H1 (cell line): Measurements from ENCODE around the gene GMPR2. TPM values are rescaled to one million over a fixed set of nuclear protein-coding genes. Genes with fewer than 3 reads are reported as not detected.

Experiments used
- CTCF ChIA-PET: fragments of 300-600 bp; sonication (Branson Sonifier 250); formaldehyde crosslinking; loops from one replicate; lab custom pipeline; 2021; ENCODE audit not compliant: partially characterized antibody; lab: Charles Lee
- POLR2A ChIA-PET: fragments of 300-600 bp; sonication (Branson Sonifier 250); formaldehyde crosslinking; loops from one replicate; lab custom pipeline; 2021; ENCODE audit warnings: inconsistent platforms; ENCODE audit not compliant: partially characterized antibody; lab: Charles Lee
- DNase-seq, 2 experiments: peaks; one replicate each; pipeline versions ENCODE4 v3.0.0 to v3.0.0-alpha.2; 2010 to 2022; ENCODE audit warnings: low spot score in 2 of 2, low read depth in 1 of 2, mixed read lengths in 1 of 2
- FAIRE-seq: peaks from 2 replicates; lab custom pipeline; 2011; peaks lifted over from hg19 to GRCh38; lab: Jason Lieb, UNC
- H2AFZ ChIP-seq: 2 replicates; pipeline ENCODE4 v1.8.1; 2012; ENCODE audit warnings: low read length, inconsistent platforms
- H2AK5ac ChIP-seq: 2 replicates; pipeline ENCODE4 v1.6.1; 2013; ENCODE audit warnings: low read depth, low read length
- H2BK120ac ChIP-seq: replicated peaks from 2 replicates; pipeline ENCODE3; 2013; ENCODE audit warnings: low read depth, low read length, inconsistent platforms
- H2BK12ac ChIP-seq: 2 replicates; pipeline ENCODE4 v1.6.1; 2013; ENCODE audit warnings: low read depth, low read length
- H2BK15ac ChIP-seq: 2 replicates; pipeline ENCODE4 v1.6.1; 2013; ENCODE audit warnings: low read length
- H2BK20ac ChIP-seq: 2 replicates; pipeline ENCODE4 v1.6.1; 2013; ENCODE audit warnings: low read length
- H2BK5ac ChIP-seq: 2 replicates; pipeline ENCODE4 v1.6.1; 2013; ENCODE audit warnings: low read depth, low read length
- H3K14ac ChIP-seq: 2 replicates; pipeline ENCODE4 v1.6.1; 2013; ENCODE audit warnings: inconsistent platforms; ENCODE audit not compliant: insufficient read length
- H3K18ac ChIP-seq: 2 replicates; pipeline ENCODE4 v1.6.1; 2013; ENCODE audit warnings: low read length; ENCODE audit errors: extremely low read depth
- H3K23ac ChIP-seq: 2 replicates; pipeline ENCODE4 v1.6.1; 2013; ENCODE audit warnings: inconsistent platforms; ENCODE audit not compliant: insufficient read length
- H3K23me2 ChIP-seq: 2 replicates; pipeline ENCODE4 v1.6.1; 2013; ENCODE audit warnings: low read depth, low read length
- H3K27ac ChIP-seq: 2 replicates; pipeline ENCODE4 v1.6.1; 2011; ENCODE audit warnings: low read depth, low read length, inconsistent platforms
- H3K27me3 ChIP-seq, 4 experiments: replicated peaks in 1 of 4; 1 replicate in 1 of 4; 2 replicates in 3 of 4; pipeline versions ENCODE4 v1.6.1 to v1.8.1; 2011 to 2013; ENCODE audit warnings: low read length in 3 of 4, mild to moderate bottlenecking in 3 of 4, inconsistent platforms in 2 of 4, mixed read lengths in 2 of 4, moderate library complexity in 1 of 4; ENCODE audit not compliant: control insufficient read depth in 3 of 4, insufficient read depth in 3 of 4; ENCODE audit errors: extremely low read depth in 1 of 4
- H3K36me3 ChIP-seq, 4 experiments: 2 replicates each; pipeline versions ENCODE4 v1.6.1 to v1.8.1; 2011 to 2013; ENCODE audit warnings: mild to moderate bottlenecking in 4 of 4, low read length in 3 of 4, moderate library complexity in 2 of 4, control low read depth in 1 of 4, inconsistent platforms in 1 of 4; ENCODE audit not compliant: insufficient read depth in 4 of 4, control insufficient read depth in 2 of 4
- H3K4ac ChIP-seq: replicated peaks from 2 replicates; pipeline ENCODE3; 2013; ENCODE audit warnings: low read length, low read depth, mixed read lengths, inconsistent platforms; ENCODE audit not compliant: insufficient read length
- H3K4me1 ChIP-seq, 4 experiments: replicated peaks in 1 of 4; 1 replicate in 1 of 4; 2 replicates in 3 of 4; pipeline versions ENCODE4 v1.6.1 to v1.8.1; 2011 to 2013; ENCODE audit warnings: low read length in 3 of 4, inconsistent platforms in 2 of 4, mixed read lengths in 1 of 4; ENCODE audit not compliant: insufficient read depth in 4 of 4, control insufficient read depth in 3 of 4
- H3K4me2 ChIP-seq, 2 experiments: 2 replicates each; pipeline versions ENCODE4 v1.6.1 to v1.8.1; 2011 to 2013; ENCODE audit warnings: low read depth in 2 of 2, low read length in 2 of 2, control low read depth in 1 of 2, inconsistent platforms in 1 of 2, mild to moderate bottlenecking in 1 of 2; ENCODE audit not compliant: insufficient read depth in 1 of 2
- H3K4me3 ChIP-seq, 4 experiments: fragments of 200-600, 300-600 bp in 1 of 4; sonication (generic), shearing (Covaris generic), sonication (Bioruptor Twin) in 1 of 4; 2 replicates each; pipeline versions ENCODE4 v1.5.1 to v1.8.1; 2011 to 2016; ENCODE audit warnings: low read length in 4 of 4, low read depth in 3 of 4, control low read depth in 2 of 4, inconsistent platforms in 2 of 4, mild to moderate bottlenecking in 2 of 4, mixed read lengths in 1 of 4, moderate library complexity in 1 of 4; ENCODE audit not compliant: insufficient read depth in 2 of 4; ENCODE audit errors: extremely low read depth in 1 of 4
- H3K56ac ChIP-seq: replicated peaks from 2 replicates; pipeline ENCODE3; 2013; ENCODE audit warnings: low read depth, mild to moderate bottlenecking, mixed read lengths, low read length, inconsistent platforms; ENCODE audit not compliant: insufficient read length
- H3K79me1 ChIP-seq: 2 replicates; pipeline ENCODE4 v1.6.1; 2013; ENCODE audit warnings: low read depth, low read length, control low read depth
- H3K79me2 ChIP-seq, 2 experiments: 2 replicates each; pipeline versions ENCODE4 v1.6.1 to v1.8.1; 2012 to 2013; ENCODE audit warnings: low read length in 2 of 2, mild to moderate bottlenecking in 2 of 2, inconsistent platforms in 1 of 2; ENCODE audit not compliant: insufficient read depth in 2 of 2, control insufficient read depth in 1 of 2
- H3K9ac ChIP-seq, 4 experiments: replicated peaks in 1 of 4; 1 replicate in 1 of 4; 2 replicates in 3 of 4; pipeline versions ENCODE4 v1.6.1 to v1.8.1; 2011 to 2013; ENCODE audit warnings: low read depth in 3 of 4, low read length in 3 of 4, control low read depth in 2 of 4, mild to moderate bottlenecking in 2 of 4, moderate library complexity in 2 of 4, inconsistent platforms in 1 of 4; ENCODE audit errors: extremely low read depth in 1 of 4
- H3K9me3 ChIP-seq, 2 experiments: 2 replicates each; pipeline versions ENCODE4 v1.6.1 to v1.8.1; 2012 to 2013; ENCODE audit warnings: mild to moderate bottlenecking in 2 of 2, moderate library complexity in 2 of 2, control low read depth in 1 of 2, inconsistent platforms in 1 of 2, low read depth in 1 of 2, low read length in 1 of 2, mixed read lengths in 1 of 2; ENCODE audit not compliant: insufficient read depth in 2 of 2
- H4K20me1 ChIP-seq, 2 experiments: replicated peaks in 1 of 2; 2 replicates each; pipeline versions ENCODE3 to v1.8.1; 2011 to 2013; ENCODE audit warnings: inconsistent platforms in 2 of 2, low read length in 2 of 2, mild to moderate bottlenecking in 1 of 2; ENCODE audit not compliant: insufficient read depth in 2 of 2, control insufficient read depth in 1 of 2
- H4K5ac ChIP-seq: 2 replicates; pipeline ENCODE4 v1.6.1; 2013; ENCODE audit warnings: low read length, low read depth, mixed read lengths, inconsistent platforms; ENCODE audit not compliant: insufficient read length
- H4K8ac ChIP-seq: 2 replicates; pipeline ENCODE4 v1.8.0; 2013; ENCODE audit warnings: mild to moderate bottlenecking, moderate library complexity, low read length, inconsistent platforms; ENCODE audit not compliant: insufficient read depth; ENCODE audit errors: extremely low read depth
- H4K91ac ChIP-seq: replicated peaks from 2 replicates; pipeline ENCODE3; 2013; ENCODE audit warnings: low read length, mixed read lengths, inconsistent platforms; ENCODE audit not compliant: insufficient read length
- BRCA1 ChIP-seq: IDR thresholded peaks from 2 replicates; pipeline ENCODE4 v1.6.1; 2012; ENCODE audit warnings: low read depth, low read length, improper control_type of control experiment
- CBX5 ChIP-seq: fragments of 300-800, 300-1000 bp; sonication (generic); IDR thresholded peaks from 2 replicates; pipeline ENCODE4 v1.7.1; 2016; ENCODE audit warnings: antibody characterized with exemption, low read length, low read depth
- CEBPB ChIP-seq: IDR thresholded peaks from 2 replicates; pipeline ENCODE4 v1.6.1; 2012; ENCODE audit warnings: low read depth, low read length
- FOSL1 ChIP-seq: IDR thresholded peaks from 2 replicates; pipeline ENCODE4 v1.6.1; 2011; ENCODE audit warnings: mild to moderate bottlenecking, low read depth, low read length, moderate library complexity; ENCODE audit not compliant: insufficient read depth
- JUN ChIP-seq: IDR thresholded peaks from 2 replicates; pipeline ENCODE4 v1.6.1; 2011; ENCODE audit warnings: low read depth, mild to moderate bottlenecking, improper control_type of control experiment, low read length
- MAX ChIP-seq: IDR thresholded peaks from 2 replicates; pipeline ENCODE4 v1.6.1; 2012; ENCODE audit warnings: inconsistent platforms
- NANOG ChIP-seq: IDR thresholded peaks from 2 replicates; pipeline ENCODE4 v1.6.1; 2011; ENCODE audit warnings: low read length, low read depth, mild to moderate bottlenecking, inconsistent platforms; ENCODE audit not compliant: insufficient read depth, poor library complexity, severe bottlenecking
- RBBP5 ChIP-seq: IDR thresholded peaks from 2 replicates; pipeline ENCODE4 v1.7.1; 2012; ENCODE audit warnings: low read depth, mild to moderate bottlenecking, inconsistent platforms, low read length, moderate library complexity, borderline replicate concordance
- RNF2 ChIP-seq: fragments of 200-900, 300-1000 bp; sonication (generic); IDR thresholded peaks from 2 replicates; pipeline ENCODE4 v1.7.1; 2016; ENCODE audit warnings: borderline replicate concordance, low read depth, mild to moderate bottlenecking, antibody characterized with exemption, low read length; ENCODE audit not compliant: poor library complexity, severe bottlenecking; ENCODE audit errors: missing control alignments
- RXRA ChIP-seq: IDR thresholded peaks from 2 replicates; pipeline ENCODE4 v1.6.1; 2011; ENCODE audit warnings: low read depth, mild to moderate bottlenecking, low read length, moderate library complexity; ENCODE audit not compliant: insufficient read depth
- SIN3A ChIP-seq, 2 experiments: IDR thresholded peaks in 1 of 2; conservative IDR thresholded peaks in 1 of 2; 2 replicates each; pipeline ENCODE4 v1.6.1; 2011 to 2012; ENCODE audit warnings: low read length in 2 of 2, improper control_type of control experiment in 1 of 2, low read depth in 1 of 2, mild to moderate bottlenecking in 1 of 2
- SIX5 ChIP-seq: IDR thresholded peaks from 2 replicates; pipeline ENCODE4 v1.6.1; 2011; ENCODE audit warnings: mild to moderate bottlenecking, low read depth, low read length
- TCF12 ChIP-seq: IDR thresholded peaks from 2 replicates; pipeline ENCODE4 v1.6.1; 2011; ENCODE audit warnings: low read depth, mild to moderate bottlenecking, low read length
- WGBS, 2 experiments: shearing (Covaris generic) in 1 of 2; methylation state at CpG; one replicate each; pipeline versions ENCODE4 v1.1.6 to v1.1.7; 2013 to 2015; ENCODE audit warnings: low lambda C conversion rate in 2 of 2, mixed read lengths in 2 of 2, inconsistent platforms in 1 of 2, low coverage in 1 of 2, missing lambda C conversion rate in 1 of 2; ENCODE audit not compliant: insufficient replicate concordance in 2 of 2, insufficient coverage in 1 of 2, insufficient read length in 1 of 2; ENCODE audit errors: extremely low coverage in 1 of 2, missing lambda C conversion rate in 1 of 2; 5-methylcytosine and 5-hydroxymethylcytosine counted together
- polyA plus RNA-seq, 7 experiments: library from polyadenylated mRNA; depleted of rRNA in 3 of 7; stranded (reverse) in 5 of 7; unstranded in 2 of 7; fragments of >200 nt in 5 of 7; fragments of 200-250 nt in 2 of 7; gene quantifications; 1 replicate in 5 of 7; 2 replicates in 1 of 7; 4 replicates in 1 of 7; pipeline versions ENCODE4 v1.2.1 to v1.2.3, GENCODE V29; 2011 to 2013; ENCODE audit warnings: missing spikeins in 2 of 7, mixed read lengths in 2 of 7
- total RNA-seq: library from RNA; stranded (reverse); fragmentation: NEBNext Ultra II Directional; extraction: Animal tissue kit (Norgen Biotek cat#: 25700); gene quantifications from 2 replicates; pipeline ENCODE4 v1.2.1, GENCODE V29; 2021

GMPR2 gene
- total and polyA plus RNA-seq, 2 of the 8 experiments (the other 6 are each of a cell fraction or from before 2014, with no cell fraction given) = 61.6 to 85.3 TPM

- no peaks in the 10 kb centered on the region for H3K79me2 ChIP-seq
- no peak overlapping the region for H3K27ac ChIP-seq
- no peak overlapping the region for H4K91ac ChIP-seq
- FAIRE-seq (no peak), DNase-seq (no peak)
- H2AK5ac ChIP-seq = no peak overlapping the region
- no peak overlapping the region for H2BK120ac ChIP-seq
- H4K20me1 ChIP-seq = no peaks in the 10 kb centered on the region
- no peak overlapping the region for H4K5ac ChIP-seq
- H3K4ac ChIP-seq = no peak overlapping the region
- no peaks in the 10 kb centered on the region for H3K9me3 ChIP-seq
- CTCF ChIA-PET = interaction anchor here (1.0 to 9.4 kb wide), 7 partner anchors 23 to 64 kb away, joined by 3 to 163 read pairs (median 14); partner anchors contain the start of genes CIDEB, DHRS1, LTB4R and NOP9
- POLR2A ChIA-PET = interaction anchor here (0.8 to 4.2 kb wide), 12 partner anchors 10 to 59 kb away, joined by 3 to 20 read pairs (median 4); partner anchors contain the start of genes CHMP4A, DHRS1, NOP9 and RABGGTA
- WGBS, 2 experiments = 84 to 100% methylated on average over 2 to 6 of the region's 7 CpGs
- H2BK12ac ChIP-seq = no peak overlapping the region
- no peak overlapping the region for H2AFZ ChIP-seq
- no peak overlapping the region for H3K56ac ChIP-seq
- H3K9ac ChIP-seq = no peak overlapping the region
- peaks cover 2% of the 10 kb centered on the region; the same call in 1 of the 2 replicates for H3K23me2 ChIP-seq
- H3K4me3 ChIP-seq = no peak overlapping the region
- no peak overlapping the region for H4K8ac ChIP-seq
- H2BK15ac ChIP-seq = no peak overlapping the region
- no peak overlapping the region for H2BK20ac ChIP-seq
- no peak overlapping the region for H3K4me2 ChIP-seq
- no peak overlapping the region for H2BK5ac ChIP-seq
- H3K4me1 ChIP-seq = peaks cover 0 to 4% (median 0%) of the 10 kb centered on the region in 4 experiments; a peak in 2 of 7 replicates
- no peak overlapping the region for H3K14ac ChIP-seq
- no peaks in the 10 kb centered on the region for H3K79me1 ChIP-seq
- H3K18ac ChIP-seq = no peak overlapping the region
- no peaks in the 10 kb centered on the region for H3K36me3 ChIP-seq
- no peaks in the 10 kb centered on the region for H3K27me3 ChIP-seq
- no peak overlapping the region for H3K23ac ChIP-seq
- TF ChIP-seq CEBPB = no peak
- TF ChIP-seq JUN = no peak
- no peak for TF ChIP-seq RXRA
- no peak for TF ChIP-seq SIX5
- no peak for TF ChIP-seq TCF12
- no peak for TF ChIP-seq NANOG
- no peak for TF ChIP-seq SIN3A (conservative IDR thresholded peaks at IDR 0.05 in 1 of 2, IDR thresholded peaks at IDR 0.05 in 1 of 2; ENCODE audit: low read depth in 1 of 2, low read length in 2 of 2)
- TF ChIP-seq RBBP5 = no peak
- TF ChIP-seq FOSL1 = no peak
- TF ChIP-seq MAX = no peak
- TF ChIP-seq RNF2 = no peak
- TF ChIP-seq CBX5 = no peak
- TF ChIP-seq BRCA1 = no peak
Observed at GRCh38 chr14:24247422-24247821, 14.7 kb downstream of the GMPR2 start.
